HG03571 (cell line): ENCODE measurements around the gene CPA4.

ENCODE experiments used
- ATAC-seq: cut with Tn5 transposase; IDR thresholded peaks from one replicate; pipeline ENCODE4 v1.9.1; 2021; ENCODE audit not compliant: unreplicated experiment

Gene CPA4

DNA sequence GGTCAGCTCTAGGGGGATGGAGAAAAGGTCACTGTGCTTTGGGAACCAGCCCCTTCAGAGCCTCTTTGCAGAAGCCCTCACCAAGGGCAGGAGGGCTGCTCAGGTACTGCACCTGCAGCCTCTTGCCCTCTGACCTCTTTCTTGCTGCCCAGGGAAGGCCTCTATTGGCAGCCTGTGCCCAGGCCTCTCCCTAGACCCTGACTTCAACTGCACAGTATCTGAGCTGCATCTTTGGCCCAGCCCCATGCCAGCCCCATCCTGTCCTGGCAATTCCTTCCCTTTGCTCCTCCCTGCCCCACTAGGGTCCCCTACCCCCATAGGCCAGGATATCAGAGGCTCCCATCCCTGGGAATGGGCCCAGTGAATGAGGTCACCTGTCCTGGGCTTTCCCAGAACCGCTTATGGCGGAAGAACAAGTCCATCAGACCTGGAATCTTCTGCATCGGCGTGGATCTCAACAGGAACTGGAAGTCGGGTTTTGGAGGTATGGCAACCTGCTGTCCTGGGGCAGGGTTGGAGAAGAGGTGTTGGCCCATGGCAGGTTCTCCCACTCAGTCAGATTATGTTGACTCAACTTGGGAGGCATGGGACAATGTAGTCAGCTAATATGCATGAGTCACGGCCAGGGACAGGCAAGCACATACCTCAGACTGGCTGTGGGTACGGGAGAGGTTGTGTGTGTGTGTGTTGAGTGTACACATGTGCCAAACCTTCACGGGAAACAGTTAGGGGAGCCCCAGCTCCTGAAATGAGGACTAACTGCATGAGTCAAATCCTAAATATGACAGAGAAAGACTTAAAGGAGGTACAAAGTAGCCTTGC is 70.3 kb downstream of the CPA4 start:
- ATAC-seq = no peak

DNA sequence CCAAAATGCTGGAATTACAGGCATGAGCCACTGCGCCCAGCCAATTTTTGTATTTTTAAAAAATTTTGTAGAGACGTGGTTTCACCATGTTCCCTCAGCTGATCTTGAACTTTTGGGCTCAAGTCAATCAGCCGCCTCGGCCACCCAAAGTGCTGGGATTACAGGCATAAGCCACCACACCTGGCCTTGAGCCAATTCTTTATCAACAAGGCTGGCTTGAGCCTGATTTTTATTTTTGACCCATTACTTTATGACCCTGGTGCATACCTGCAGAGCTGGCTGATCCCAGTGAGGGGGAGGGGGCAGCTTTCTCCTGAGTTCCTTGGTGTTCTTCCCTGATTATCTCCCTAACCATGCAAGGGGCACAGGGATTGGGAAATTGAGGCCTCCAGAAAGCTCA is 71.5 kb downstream of the CPA4 start:
- no peak for ATAC-seq

DNA sequence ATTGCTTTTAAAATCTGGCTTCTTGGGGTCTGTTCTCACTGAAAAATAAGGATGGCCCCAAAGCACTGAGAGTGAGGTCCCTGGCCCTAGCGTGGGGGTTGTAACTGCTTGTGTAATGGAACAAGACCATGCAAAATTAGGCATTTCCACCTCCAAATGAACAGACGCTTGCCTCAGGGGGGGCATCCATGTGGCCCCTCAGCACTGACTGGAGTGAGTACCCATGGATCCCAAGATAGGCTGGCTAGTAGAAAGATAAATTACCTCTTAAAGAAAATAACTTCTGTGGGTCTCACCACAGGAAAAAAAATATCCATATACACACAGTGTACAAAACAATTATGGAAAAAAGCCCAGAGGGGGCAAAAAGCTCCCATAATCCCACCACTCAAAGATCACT is 72.1 kb downstream of the CPA4 start:
- ATAC-seq = no peak

DNA sequence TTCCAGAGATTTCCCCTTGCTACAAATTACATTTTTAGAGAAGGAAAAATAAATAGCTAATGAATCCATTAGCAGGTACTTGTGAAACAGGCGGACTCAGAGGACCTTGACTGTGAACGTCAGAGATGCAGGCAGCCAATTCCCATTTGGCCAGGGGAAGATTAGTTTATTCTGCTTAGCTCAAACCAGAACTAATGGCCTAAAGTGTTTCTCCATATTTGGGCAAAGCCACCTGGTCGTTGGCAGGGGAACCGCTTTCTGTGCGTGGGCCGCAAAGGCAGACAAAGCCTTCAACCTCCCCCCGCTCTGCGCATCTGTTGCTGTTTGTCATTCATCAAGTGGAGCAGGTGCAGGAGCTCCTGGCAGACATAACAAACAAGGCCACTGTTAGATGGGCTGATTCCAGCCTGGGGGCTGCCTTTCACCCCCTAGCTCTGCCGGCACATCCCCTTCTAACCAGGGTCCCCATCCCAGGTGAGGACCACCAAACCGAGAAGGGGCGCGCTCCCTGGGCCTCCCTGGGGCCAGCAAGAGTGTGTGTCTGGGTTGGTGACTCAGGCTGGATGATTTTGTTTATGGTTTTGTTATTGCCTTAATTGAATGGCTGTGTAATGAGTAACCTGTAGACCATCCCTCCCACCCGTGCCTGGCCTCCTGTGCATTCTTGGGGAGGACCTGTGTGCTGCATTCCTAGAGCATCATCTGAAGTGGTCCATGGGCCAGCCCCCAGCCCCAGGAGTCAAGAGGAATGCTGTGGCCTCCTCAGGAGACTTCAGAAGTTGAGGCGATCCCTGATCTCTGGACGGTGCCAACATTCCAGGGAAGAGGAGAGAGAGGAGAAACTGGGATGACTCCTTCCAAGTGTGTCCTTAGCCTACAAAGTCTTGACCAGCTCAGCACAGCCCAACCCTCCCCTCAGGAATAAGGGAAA is 72.8 kb downstream of the CPA4 start:
- no peak for ATAC-seq

DNA sequence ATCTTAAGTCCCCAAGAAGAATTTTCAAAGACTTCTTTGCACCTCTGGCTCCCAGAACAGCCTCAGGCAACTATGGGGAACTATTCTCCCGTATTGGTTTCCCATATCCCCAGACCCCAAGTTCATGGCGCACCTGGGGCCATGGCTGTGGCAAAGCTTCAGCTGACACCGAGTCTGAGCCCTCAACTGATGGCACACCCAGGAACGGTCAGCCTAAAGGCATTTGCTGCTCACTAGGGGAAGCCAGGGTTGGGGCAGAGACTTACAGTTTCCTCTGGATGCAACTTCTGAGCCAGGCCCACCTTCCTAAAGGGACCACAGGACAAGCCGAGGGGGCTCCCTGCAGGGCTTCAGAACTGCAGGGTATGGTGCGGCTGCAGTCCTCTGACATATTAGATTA is 73.6 kb downstream of the CPA4 start:
- no peak for ATAC-seq

DNA sequence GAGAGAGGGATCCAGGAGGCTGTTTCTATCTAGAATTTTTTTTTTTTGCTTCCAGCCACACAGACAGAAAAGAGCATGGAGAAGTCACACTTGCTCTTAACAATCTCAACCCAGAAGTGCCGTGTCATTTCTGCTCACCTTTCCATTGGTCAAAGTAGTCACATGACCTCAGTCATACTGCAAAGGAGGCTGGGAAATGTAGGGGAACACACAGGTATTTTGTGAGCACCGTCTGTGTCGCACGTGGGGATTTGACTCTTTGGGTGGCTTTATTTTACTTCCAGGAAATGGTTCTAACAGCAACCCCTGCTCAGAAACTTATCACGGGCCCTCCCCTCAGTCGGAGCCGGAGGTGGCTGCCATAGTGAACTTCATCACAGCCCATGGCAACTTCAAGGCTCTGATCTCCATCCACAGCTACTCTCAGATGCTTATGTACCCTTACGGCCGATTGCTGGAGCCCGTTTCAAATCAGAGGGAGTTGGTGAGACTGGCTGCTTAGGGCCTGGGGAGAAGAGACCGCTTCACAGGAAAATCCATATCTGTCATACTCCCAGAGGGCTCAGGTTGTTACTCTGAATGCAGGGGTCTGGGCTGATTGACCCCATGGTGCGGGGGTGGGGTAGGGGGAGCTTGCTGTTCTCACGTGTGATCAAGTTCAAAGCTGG is 74.3 kb downstream of the CPA4 start:
- ATAC-seq = no peak

DNA sequence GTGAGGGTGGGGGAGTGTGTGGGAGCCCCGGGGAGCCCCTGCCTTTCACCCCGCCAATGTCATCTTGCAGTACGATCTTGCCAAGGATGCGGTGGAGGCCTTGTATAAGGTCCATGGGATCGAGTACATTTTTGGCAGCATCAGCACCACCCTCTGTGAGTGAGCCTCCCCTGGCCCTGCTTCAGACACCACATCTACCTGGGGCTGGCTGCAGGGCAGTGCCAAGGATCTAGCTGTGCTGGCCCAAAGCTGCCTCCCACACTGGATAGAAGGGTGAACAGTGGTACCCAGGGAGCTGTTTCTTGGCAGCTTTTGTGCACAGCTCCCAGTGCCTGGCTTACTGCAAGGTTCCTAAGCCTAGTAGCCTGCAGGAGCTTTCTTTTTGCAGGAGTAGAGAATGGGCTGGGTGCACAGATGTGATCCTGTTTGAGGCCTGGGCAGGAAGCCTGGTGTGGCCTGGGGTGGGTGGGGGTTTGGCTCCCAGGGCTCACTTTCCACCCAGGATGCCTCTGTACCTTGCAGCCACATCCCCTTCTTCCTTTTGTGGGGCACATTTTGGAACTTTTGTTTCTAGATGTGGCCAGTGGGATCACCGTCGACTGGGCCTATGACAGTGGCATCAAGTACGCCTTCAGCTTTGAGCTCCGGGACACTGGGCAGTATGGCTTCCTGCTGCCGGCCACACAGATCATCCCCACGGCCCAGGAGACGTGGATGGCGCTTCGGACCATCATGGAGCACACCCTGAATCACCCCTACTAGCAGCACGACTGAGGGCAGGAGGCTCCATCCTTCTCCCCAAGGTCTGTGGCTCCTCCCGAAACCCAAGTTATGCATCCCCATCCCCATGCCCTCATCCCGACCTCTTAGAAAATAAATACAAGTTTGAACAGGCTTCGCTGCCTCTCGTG is 75.1 kb downstream of the CPA4 start:
- no peak for ATAC-seq

DNA sequence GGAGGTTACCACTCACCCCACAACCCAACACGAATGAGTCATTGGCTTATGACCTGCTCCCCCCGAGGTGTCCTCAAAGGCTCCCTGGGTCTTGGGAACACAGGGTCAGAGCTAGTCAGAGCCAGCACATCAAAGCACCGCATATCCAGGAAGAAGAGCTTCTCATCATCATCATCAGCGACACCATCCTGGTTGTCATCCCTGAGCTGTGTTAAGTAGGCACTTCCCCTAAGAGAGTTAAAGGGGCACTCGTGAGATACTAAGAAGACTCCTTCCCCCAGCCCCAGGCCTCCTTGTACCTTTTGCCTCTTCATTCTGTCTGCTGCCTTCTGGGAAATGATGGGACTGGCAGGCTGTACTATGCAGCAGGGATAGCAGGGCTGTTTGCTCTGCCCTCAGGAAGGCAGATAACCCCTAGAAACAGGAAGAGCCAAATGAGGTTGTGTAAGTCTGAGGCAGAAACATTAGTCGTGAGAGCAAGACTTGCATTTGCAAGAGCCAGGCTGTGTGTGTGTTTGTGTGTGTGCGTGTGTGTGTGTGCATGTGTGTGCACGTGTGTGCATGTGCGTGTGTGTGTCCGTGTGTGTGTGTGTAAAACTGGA is 76.2 kb downstream of the CPA4 start:
- no peak for ATAC-seq

DNA sequence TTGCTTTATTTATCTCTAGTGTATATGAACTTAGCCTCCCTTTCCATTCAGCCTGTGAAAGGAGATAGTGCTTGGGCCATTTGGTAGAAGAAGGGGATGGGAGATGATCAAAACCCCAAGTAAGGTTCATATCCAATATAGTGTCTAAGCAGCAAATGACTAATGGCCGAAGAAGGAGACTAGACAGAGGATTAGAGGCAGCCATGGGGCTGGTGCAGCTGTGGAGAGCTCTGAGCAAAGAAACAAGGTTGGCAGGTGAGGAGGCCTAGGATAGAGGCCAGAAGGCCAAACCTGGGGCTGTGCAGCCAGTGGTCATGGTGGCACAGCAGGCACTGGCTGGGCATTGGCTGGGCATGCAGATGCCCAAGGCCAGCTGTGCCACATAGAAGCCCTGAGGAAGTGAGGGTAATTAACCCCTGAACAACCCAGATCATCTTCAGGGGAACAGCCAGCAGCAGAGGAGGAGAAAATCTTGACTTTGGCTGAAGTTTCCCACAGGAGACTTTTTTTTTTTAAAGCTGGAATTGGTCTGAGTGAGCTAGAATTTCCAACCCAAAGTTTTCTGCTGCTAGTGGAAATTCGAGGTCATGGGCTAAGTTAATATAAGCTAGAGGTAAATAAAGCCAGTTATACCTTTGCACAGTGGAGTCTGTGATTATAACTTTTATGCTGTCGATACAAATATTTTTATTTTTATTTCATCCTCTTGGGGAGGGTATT is 77.0 kb downstream of the CPA4 start:
- no peak for ATAC-seq

DNA sequence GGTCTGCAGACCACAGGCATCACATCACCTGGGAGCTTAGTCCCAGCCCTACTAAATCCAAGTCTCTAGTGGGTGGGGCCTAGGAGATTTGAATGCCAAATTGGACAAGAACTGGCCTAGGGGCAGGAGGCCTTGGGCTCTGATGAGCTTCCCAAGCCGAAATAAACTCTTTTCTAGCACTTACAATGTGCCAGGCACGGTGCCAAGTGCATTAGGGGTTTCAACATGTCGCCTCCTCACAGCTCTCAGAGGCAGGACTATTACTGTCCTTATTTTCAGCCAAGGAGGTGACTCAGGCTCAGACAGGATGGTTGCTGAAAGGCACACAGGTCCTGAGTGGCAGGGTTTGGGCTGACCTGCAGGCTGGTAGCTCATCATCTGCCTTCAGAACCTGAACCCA is 78.1 kb downstream of the CPA4 start:
- ATAC-seq = no peak

DNA sequence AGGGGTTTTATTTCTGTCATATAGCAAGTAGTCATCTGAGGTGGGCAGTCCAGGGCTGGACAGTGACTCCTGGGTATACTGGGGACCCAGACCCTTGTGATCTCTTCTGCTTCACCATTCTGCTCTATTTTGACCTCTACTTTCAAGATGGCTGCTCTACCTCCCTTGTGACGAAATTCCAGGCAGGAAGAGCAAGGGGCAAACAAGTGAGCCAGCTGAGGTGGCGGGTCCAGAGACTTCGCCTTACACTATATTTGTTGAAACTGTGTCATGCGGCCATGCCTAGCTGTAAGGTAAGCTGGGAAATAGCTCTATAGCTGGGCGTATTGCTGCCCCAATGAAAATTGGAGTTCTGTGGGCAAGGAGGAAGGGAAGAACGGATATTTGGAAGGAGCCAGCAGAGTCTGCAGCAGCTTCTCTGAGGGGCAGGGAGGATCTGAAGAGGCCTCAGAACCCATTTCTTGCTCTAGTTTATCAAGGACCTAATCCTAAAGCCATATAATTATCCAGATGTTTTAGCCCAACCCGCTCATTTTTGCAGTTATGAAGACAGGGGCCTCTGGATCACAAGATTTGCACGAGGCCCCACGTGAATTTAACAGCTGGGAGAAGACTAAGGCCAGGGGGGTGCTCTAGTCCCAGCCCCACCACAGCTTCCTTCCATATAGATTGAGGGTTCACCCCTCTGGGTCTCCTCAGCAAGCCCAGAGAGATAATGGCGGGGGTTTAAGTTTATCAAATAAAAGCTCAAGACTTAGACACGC is 79.6 kb downstream of the CPA4 start:
- no peak for ATAC-seq
